Lower leg skin (tissue), 3 donors: ENCODE measurements around the gene STRA8.

Source experiments
- POLR2A ChIP-seq, 2 donors: fragments of 450-650 bp; IDR thresholded peaks; one replicate each; pipeline ENCODE4 v1.6.1; 2016 to 2017; ENCODE audit warnings: antibody characterized with exemption in 2 of 2, mild to moderate bottlenecking in 1 of 2, moderate library complexity in 1 of 2
- TF ChIP-seq, protein P1 (sequence below), 3 donors: fragments of 450-650 bp; IDR thresholded peaks; one replicate each; pipeline ENCODE4 v1.5.1; 2016; ENCODE audit warnings: antibody characterized with exemption in 3 of 3, mild to moderate bottlenecking in 3 of 3, moderate library complexity in 2 of 3

DNA sequence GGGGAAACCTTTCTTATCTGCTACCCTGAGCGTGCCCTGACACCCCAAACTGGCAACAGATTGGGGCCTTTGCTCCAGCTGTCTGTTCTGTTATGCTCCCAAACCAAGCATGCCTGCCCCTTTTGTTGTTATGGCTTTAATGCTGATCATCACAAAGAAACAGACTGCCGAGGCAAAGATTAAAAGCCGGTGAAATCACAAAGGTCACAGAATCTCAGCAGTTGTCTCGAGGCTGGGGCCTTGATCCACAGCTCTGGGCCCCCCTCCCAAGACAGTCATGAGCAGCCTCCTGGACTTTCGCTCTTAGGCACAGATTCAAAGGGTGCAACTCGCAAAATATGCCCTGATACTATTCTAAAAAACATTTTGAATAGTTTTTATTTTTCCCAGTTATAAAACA is 65.6 kb downstream of the STRA8 start:
- TF ChIP-seq, protein P1, sequence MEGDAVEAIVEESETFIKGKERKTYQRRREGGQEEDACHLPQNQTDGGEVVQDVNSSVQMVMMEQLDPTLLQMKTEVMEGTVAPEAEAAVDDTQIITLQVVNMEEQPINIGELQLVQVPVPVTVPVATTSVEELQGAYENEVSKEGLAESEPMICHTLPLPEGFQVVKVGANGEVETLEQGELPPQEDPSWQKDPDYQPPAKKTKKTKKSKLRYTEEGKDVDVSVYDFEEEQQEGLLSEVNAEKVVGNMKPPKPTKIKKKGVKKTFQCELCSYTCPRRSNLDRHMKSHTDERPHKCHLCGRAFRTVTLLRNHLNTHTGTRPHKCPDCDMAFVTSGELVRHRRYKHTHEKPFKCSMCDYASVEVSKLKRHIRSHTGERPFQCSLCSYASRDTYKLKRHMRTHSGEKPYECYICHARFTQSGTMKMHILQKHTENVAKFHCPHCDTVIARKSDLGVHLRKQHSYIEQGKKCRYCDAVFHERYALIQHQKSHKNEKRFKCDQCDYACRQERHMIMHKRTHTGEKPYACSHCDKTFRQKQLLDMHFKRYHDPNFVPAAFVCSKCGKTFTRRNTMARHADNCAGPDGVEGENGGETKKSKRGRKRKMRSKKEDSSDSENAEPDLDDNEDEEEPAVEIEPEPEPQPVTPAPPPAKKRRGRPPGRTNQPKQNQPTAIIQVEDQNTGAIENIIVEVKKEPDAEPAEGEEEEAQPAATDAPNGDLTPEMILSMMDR (IDR thresholded peaks at IDR 0.05) = no peak
- no peak for TF ChIP-seq POLR2A (IDR thresholded peaks at IDR 0.05)
